Spleen (tissue), 11 donors: ENCODE measurements around the gene DPYSL3. TPM values are rescaled to one million over a fixed set of nuclear protein-coding genes. Genes with fewer than 3 reads are reported as not detected.

Source experiments
- DNase-seq: peaks from one replicate; pipeline ENCODE4 v3.0.0-alpha.2; 2020
- H3K27ac ChIP-seq, 8 donors: fragments of 200-600 bp; sonication (generic) in 7 of 8; 1 replicate in 4 of 8; 2 replicates in 4 of 8; pipeline versions ENCODE4 v1.5.0 to v1.8.0; 2016 to 2021; ENCODE audit warnings: inconsistent platforms in 4 of 8, mild to moderate bottlenecking in 4 of 8, moderate library complexity in 1 of 8
- H3K27me3 ChIP-seq, 7 donors: fragments of 200-600 bp; sonication (generic) in 6 of 7; replicated peaks in 1 of 7; 1 replicate in 4 of 7; 2 replicates in 3 of 7; pipeline versions ENCODE4 v1.5.0 to v1.8.0; 2016 to 2021; ENCODE audit warnings: inconsistent platforms in 3 of 7, mild to moderate bottlenecking in 1 of 7
- H3K36me3 ChIP-seq, 6 donors: fragments of 200-600 bp; sonication (generic) in 5 of 6; 1 replicate in 4 of 6; 2 replicates in 2 of 6; pipeline versions ENCODE4 v1.5.0 to v1.8.0; 2016 to 2021; ENCODE audit warnings: inconsistent platforms in 2 of 6
- H3K4me1 ChIP-seq, 6 donors: fragments of 200-600 bp; sonication (generic) in 5 of 6; 1 replicate in 3 of 6; 2 replicates in 3 of 6; pipeline versions ENCODE4 v1.5.0 to v1.8.0; 2016 to 2021; ENCODE audit warnings: inconsistent platforms in 3 of 6
- H3K4me3 ChIP-seq, 8 donors: fragments of 200-600 bp; sonication (generic) in 7 of 8; 1 replicate in 4 of 8; 2 replicates in 4 of 8; pipeline versions ENCODE4 v1.5.0 to v1.8.0; 2016 to 2021; ENCODE audit warnings: inconsistent platforms in 4 of 8, mild to moderate bottlenecking in 4 of 8, moderate library complexity in 2 of 8
- H3K9me3 ChIP-seq, 8 donors: fragments of 200-600 bp; sonication (generic) in 7 of 8; 1 replicate in 4 of 8; 2 replicates in 4 of 8; pipeline versions ENCODE4 v1.5.0 to v1.8.0; 2016 to 2021; ENCODE audit warnings: inconsistent platforms in 4 of 8
- POLR2A ChIP-seq, 3 donors: fragments of 450-650 bp; IDR thresholded peaks; one replicate each; pipeline ENCODE4 v1.5.1; 2017; ENCODE audit warnings: antibody characterized with exemption in 3 of 3, mild to moderate bottlenecking in 1 of 3
- POLR2AphosphoS5 ChIP-seq, 3 donors: sonication (generic); formaldehyde crosslinking; IDR thresholded peaks; one replicate each; pipeline ENCODE4 v1.5.1; 2017; ENCODE audit warnings: antibody characterized with exemption in 3 of 3
- WGBS, 5 donors: extraction: QIAGEN DNeasy Blood & Tissue Kit in 3 of 5; methylation state at CpG; one replicate each; pipeline versions ENCODE4 v1.1.5 to v1.1.7; 2013 to 2018; 5-methylcytosine and 5-hydroxymethylcytosine counted together
- intact Hi-C: fragments of 100-400 bp; cut with DNase I; formaldehyde crosslinking; loops from one replicate; pipeline ENCODE4 v1.15.0; 2023; ENCODE audit warnings: low total_unique reads
- polyA plus RNA-seq, 3 donors: library from polyadenylated mRNA; stranded (reverse); fragments of 200-250 nt; gene quantifications; one replicate each; pipeline ENCODE4 v1.2.1, GENCODE V29; 2013
- total RNA-seq, 7 donors: library from RNA; depleted of rRNA in 3 of 7; stranded (reverse); fragments of >200 nt in 3 of 7; fragmentation: NEBNext Ultra II Directional in 4 of 7; extraction: Animal tissue kit (Norgen Biotek cat#: 25700) in 4 of 7; gene quantifications; one replicate each; pipeline versions ENCODE4 v1.1.0 to v1.2.1, GENCODE V29; 2016 to 2021
- TF ChIP-seq, protein P1 (sequence below), 11 experiments: fragments of 200-600 bp in 7 of 11; fragments of 450-650 bp in 4 of 11; sonication (generic) in 4 of 11; IDR thresholded peaks in 8 of 11; conservative IDR thresholded peaks in 3 of 11; 1 replicate in 7 of 11; 2 replicates in 4 of 11; pipeline versions ENCODE4 v1.4.0 to v1.8.0; 2016 to 2021; ENCODE audit warnings: antibody characterized with exemption in 11 of 11, inconsistent platforms in 4 of 11, mild to moderate bottlenecking in 1 of 11
- donor health status: healthy with polysubstance abuse.
- donor health status: DM: no; HTN: no; CAD: no; lungs with moderate emphysema.
- donor health status: DM: no; HTN: no; CAD: no.
- donor health status: Bipolar disorder and iron deficiency.
- donor health status: healthy.
- donor health status: DM: no; HTN: no; CAD: no.
- donor health status: DM: yes; HTN: yes; CAD: no.

Gene DPYSL3
- total and polyA plus RNA-seq, 10 donors: 10.0 to 58.2 (median 40.4) TPM

DNA sequence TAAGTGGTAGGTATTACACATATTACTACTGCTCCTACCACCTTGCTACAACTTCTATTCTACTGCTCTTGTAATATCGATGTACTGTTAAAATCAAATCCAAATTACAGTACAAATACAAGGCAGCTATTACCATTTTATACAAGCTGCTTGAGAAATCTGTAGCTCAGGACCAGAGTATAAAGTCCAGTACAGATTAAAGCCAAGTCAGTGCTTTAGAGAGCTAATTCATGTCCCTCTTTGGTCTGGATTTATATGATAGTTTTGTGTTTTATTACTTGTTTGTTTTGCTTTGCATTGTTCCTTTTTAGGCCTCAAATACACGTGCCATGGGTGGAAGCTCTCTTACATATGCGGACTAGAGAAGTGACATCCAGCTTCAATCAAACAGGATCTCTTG is 75.8 kb downstream of the DPYSL3 start:
- no peak overlapping the region for H3K4me3 ChIP-seq
- DNase-seq: no peak
- no peak overlapping the region for H3K27ac ChIP-seq
- intact Hi-C loops: no loop called here
- no peaks in the 10 kb centered on the region for H3K9me3 ChIP-seq
- 80 to 97% (median 90%) methylated on average over 3 of the region's 3 CpGs for WGBS, 5 donors
- TF ChIP-seq POLR2AphosphoS5 (IDR thresholded peaks at IDR 0.05) (no peak), POLR2A (IDR thresholded peaks at IDR 0.05) (no peak)
- TF ChIP-seq, protein P1, sequence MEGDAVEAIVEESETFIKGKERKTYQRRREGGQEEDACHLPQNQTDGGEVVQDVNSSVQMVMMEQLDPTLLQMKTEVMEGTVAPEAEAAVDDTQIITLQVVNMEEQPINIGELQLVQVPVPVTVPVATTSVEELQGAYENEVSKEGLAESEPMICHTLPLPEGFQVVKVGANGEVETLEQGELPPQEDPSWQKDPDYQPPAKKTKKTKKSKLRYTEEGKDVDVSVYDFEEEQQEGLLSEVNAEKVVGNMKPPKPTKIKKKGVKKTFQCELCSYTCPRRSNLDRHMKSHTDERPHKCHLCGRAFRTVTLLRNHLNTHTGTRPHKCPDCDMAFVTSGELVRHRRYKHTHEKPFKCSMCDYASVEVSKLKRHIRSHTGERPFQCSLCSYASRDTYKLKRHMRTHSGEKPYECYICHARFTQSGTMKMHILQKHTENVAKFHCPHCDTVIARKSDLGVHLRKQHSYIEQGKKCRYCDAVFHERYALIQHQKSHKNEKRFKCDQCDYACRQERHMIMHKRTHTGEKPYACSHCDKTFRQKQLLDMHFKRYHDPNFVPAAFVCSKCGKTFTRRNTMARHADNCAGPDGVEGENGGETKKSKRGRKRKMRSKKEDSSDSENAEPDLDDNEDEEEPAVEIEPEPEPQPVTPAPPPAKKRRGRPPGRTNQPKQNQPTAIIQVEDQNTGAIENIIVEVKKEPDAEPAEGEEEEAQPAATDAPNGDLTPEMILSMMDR (IDR thresholded peaks at IDR 0.05 in 8 of 11, conservative IDR thresholded peaks at IDR 0.05 in 3 of 11): no peak
- no peaks in the 10 kb centered on the region for H3K27me3 ChIP-seq
- H3K36me3 ChIP-seq: no peaks in the 10 kb centered on the region
- H3K4me1 ChIP-seq: peaks cover 0 to 26% (median 9%) of the 10 kb centered on the region in 6 donors

DNA sequence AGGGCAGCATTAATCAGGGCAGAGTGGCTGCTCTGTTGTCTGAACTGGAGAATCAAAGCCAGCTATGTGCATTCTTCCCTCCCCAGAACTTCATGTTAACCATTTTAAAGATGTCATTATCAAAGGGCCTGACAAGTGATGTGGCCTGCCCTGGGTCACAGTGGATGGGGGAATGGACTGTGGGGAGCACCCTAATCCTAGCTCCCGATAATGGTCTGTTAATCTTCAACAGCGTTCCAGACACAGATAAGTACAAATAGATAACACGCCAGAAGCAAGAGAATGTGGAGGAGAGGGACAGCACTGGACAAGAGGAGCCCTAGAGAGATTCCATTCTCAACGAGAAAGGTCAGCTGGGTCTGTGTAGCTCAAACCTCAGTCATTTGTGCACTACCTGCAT is 77.5 kb downstream of the DPYSL3 start:
- 72 to 87% (median 84%) methylated on average over 4 of the region's 4 CpGs for WGBS, 5 donors

DNA sequence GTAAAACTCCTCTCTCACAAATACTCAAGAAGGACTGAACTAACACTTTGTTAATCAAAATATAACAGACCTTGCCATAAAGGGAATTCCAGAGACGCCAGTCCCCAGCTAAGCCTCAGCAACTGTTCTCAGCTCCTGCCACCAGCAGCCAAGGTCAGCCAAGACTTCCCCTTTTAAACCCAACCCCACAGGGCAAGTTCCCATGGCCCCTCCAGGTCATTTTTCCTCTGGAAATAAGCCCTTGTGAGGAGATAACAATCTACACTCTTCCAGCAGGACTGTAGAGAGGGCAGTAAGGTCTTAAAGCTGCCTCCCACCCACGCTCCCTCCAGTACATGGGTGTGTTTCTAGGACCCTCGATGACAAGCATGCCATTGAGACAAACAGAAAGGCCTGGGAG is 78.3 kb downstream of the DPYSL3 start:
- 46 to 63% (median 50%) methylated on average over 3 of the region's 3 CpGs for WGBS, 5 donors
- H3K36me3 ChIP-seq: no peaks in the 10 kb centered on the region
- TF ChIP-seq POLR2A (IDR thresholded peaks at IDR 0.05): no peak
- TF ChIP-seq POLR2AphosphoS5 (IDR thresholded peaks at IDR 0.05): no peak
- TF ChIP-seq, protein P1 (IDR thresholded peaks at IDR 0.05 in 8 of 11, conservative IDR thresholded peaks at IDR 0.05 in 3 of 11): no peak
- peak overlapping the region in 3 of 8 donors; percentile 0 to 39 (median 12) for H3K27ac ChIP-seq
- H3K9me3 ChIP-seq: no peaks in the 10 kb centered on the region
- H3K27me3 ChIP-seq: no peaks in the 10 kb centered on the region
- H3K4me3 ChIP-seq: no peak overlapping the region
- DNase-seq: no peak
- intact Hi-C loops: no loop called here
- H3K4me1 ChIP-seq: peaks cover 0 to 23% (median 2%) of the 10 kb centered on the region in 6 donors

More for the DNA sequence above, 77.5 kb downstream of the DPYSL3 start:
- Histone ChIP-seq H3K4me1 (peaks cover 0 to 27% (median 6%) of the 10 kb centered on the region in 6 donors), H3K9me3 (no peaks in the 10 kb centered on the region), H3K4me3 (no peak overlapping the region), H3K27ac (peak overlapping the region in 3 of 8 donors; percentile 0 to 39 (median 12)), H3K36me3 (no peaks in the 10 kb centered on the region), H3K27me3 (no peaks in the 10 kb centered on the region)
- DNase-seq: no peak
- intact Hi-C loops: no loop called here
- TF ChIP-seq POLR2A (IDR thresholded peaks at IDR 0.05) (no peak), POLR2AphosphoS5 (IDR thresholded peaks at IDR 0.05) (no peak)
- TF ChIP-seq, protein P1 (IDR thresholded peaks at IDR 0.05 in 8 of 11, conservative IDR thresholded peaks at IDR 0.05 in 3 of 11): no peak

DNA sequence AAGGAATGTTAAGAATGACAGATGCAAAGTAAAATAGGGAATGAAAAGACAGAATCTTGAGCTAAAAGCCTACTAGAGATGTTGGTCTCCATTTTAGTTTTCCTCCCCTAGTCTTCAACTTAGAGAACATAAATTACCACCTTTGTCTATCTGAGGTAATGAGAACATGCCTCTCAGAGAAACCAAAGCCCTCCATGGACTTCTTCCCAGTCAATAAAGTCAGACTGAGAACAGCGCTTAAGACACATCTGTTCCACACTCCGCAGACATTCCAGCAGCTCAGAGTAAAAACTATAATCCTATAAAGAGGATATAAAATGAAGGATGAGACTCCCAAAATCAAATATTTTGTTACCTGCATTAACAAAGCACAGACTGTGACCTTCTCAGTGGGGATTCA is 79.2 kb downstream of the DPYSL3 start:
- TF ChIP-seq, protein P1 (IDR thresholded peaks at IDR 0.05 in 8 of 11, conservative IDR thresholded peaks at IDR 0.05 in 3 of 11): no peak
- TF ChIP-seq POLR2A (IDR thresholded peaks at IDR 0.05): no peak
- TF ChIP-seq POLR2AphosphoS5 (IDR thresholded peaks at IDR 0.05): no peak
- no peak for DNase-seq
- H3K27ac ChIP-seq: no peak overlapping the region
- peaks cover 0 to 23% (median under 1%) of the 10 kb centered on the region in 6 donors for H3K4me1 ChIP-seq
- H3K9me3 ChIP-seq: no peaks in the 10 kb centered on the region
- H3K27me3 ChIP-seq: no peaks in the 10 kb centered on the region
- no peak overlapping the region for H3K4me3 ChIP-seq
- intact Hi-C loops: no loop called here
- no peaks in the 10 kb centered on the region for H3K36me3 ChIP-seq
- WGBS, 5 donors: 73 to 99% (median 97%) methylated on average over 2 of the region's 2 CpGs
